Globus pallidus (tissue), 1 donor: ENCODE data around the gene CUTA.
A peak's percentile ranks its signal among the peaks of the same experiment; 100 is the strongest.

Experiments
- DNase-seq: peaks from one replicate; pipeline ENCODE4 v3.0.0-alpha.2; 2015; ENCODE audit warnings: low spot score

The CUTA gene

GRCh38 chr6:33423777-33424176 is 5.9 kb upstream of the CUTA start:
- DNase-seq, result no peak

- no peak for DNase-seq
Observed at GRCh38 chr6:33421344-33421643, 3.4 kb upstream of the CUTA start.

- DNase-seq, result no peak
Observed at GRCh38 chr6:33420491-33421343, 2.8 kb upstream of the CUTA start.

GRCh38 chr6:33419580-33420490 is 1.9 kb upstream of the CUTA start, which contains the start of gene SYNGAP1:
Gene SYNGAP1, plus strand, starts transcription at chr6:33420065. Its CDS starts 200 bp downstream, at chr6:33420265.
- no peak for DNase-seq

GRCh38 chr6:33418690-33419291 is 884 bp upstream of the CUTA start:
- no peak for DNase-seq

- DNase-seq, result no peak
Observed at GRCh38 chr6:33417128-33417902, 592 bp downstream of the CUTA start.

- no peak for DNase-seq
Observed at GRCh38 chr6:33416386-33417127, 1.4 kb downstream of the CUTA start.

GRCh38 chr6:33415831-33416230 is 2.1 kb downstream of the CUTA start:
- DNase-seq, result no peak

GRCh38 chr6:33414592-33415271 is 3.2 kb downstream of the CUTA start:
- DNase-seq, result no peak

GRCh38 chr6:33413241-33414120 is 4.4 kb downstream of the CUTA start:
- no peak for DNase-seq

- no peak for DNase-seq
Observed at GRCh38 chr6:33412140-33413009, 5.5 kb downstream of the CUTA start.

GRCh38 chr6:33411632-33412005 is 6.3 kb downstream of the CUTA start:
- DNase-seq, result no peak

GRCh38 chr6:33410711-33411631 is 6.9 kb downstream of the CUTA start, which contains the start of gene PHF1:
Gene PHF1, plus strand, starts transcription at chr6:33411014. Its CDS starts 1,250 bp downstream, at chr6:33412264.
- no peak for DNase-seq

GRCh38 chr6:33410050-33410710 is 7.7 kb downstream of the CUTA start:
- DNase-seq, result peak; percentile 96

- DNase-seq, result no peak
Observed at GRCh38 chr6:33407132-33407718, 10.7 kb downstream of the CUTA start.

- no peak for DNase-seq
Observed at GRCh38 chr6:33406126-33406525, 11.8 kb downstream of the CUTA start.
